Medulla oblongata (tissue), 1 donor: Measurements from ENCODE around the gene ADD3.

Source experiments
- DNase-seq: peaks from one replicate; pipeline ENCODE4 v3.0.0-alpha.2; 2015; ENCODE audit errors: extremely low spot score

The ADD3 gene

GRCh38 chr10:110176141-110177030 is 168.6 kb downstream of the ADD3 start:
- no peak for DNase-seq

DNA sequence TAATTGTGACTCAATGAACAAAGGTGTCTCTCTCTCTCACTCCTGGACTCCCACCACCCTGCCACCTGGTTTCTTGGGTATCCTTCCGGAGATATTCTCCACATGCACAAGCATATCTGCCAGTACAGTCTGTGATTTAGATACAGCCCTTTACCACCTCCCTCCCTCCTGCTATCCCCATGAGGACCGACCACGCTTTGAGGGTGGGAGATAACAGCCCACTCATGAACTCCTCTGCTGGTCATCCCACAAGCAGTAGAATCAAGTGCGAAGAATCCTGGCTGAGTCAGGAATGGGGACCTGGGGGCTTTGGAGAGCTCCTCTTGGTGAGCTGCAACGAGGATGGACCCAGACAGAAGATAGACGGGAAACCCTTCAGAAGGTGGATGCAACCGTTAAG is 171.4 kb downstream of the ADD3 start:
- no peak for DNase-seq

- DNase-seq: no peak
Measured at GRCh38 chr10:110181451-110181850, 173.7 kb downstream of the ADD3 start.

- no peak for DNase-seq
Measured at GRCh38 chr10:110181911-110182310, 174.1 kb downstream of the ADD3 start.

DNA sequence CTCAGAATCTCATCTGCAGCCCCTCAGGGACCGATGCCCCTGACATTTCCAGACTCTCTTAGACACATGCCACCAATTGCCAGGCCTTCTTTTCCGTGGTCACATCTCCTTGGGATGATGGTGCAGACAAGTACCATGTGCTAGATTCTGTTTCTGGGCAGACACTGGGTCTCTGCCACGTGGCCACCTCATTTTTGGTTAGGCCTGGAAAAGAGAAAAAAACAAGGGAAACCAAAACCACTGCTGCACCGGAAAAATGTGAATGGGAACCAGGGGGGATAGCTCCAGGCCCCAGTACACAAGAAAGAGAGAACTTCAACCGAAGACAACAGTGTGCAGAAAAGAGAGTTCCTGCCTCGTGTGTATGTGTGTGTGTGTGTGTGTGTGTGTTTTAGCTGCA is 176.6 kb downstream of the ADD3 start:
- no peak for DNase-seq
